GM21423 (cell line): ENCODE data around the gene RARRES2.
A peak's percentile ranks its signal among the peaks of the same experiment; 100 is the strongest.

Source experiments
- ATAC-seq: cut with Tn5 transposase; IDR thresholded peaks from one replicate; pipeline ENCODE4 v1.9.1; 2021; ENCODE audit warnings: mild to moderate bottlenecking, moderate library complexity; ENCODE audit not compliant: unreplicated experiment

The RARRES2 gene

GRCh38 chr7:150377196-150377595 lies 35.8 kb upstream of the RARRES2 start:
- ATAC-seq: no peak

GRCh38 chr7:150376560-150376959 lies 35.1 kb upstream of the RARRES2 start:
- ATAC-seq: no peak

- ATAC-seq: no peak
These were observed 34.5 kb upstream of the RARRES2 start for GRCh38 chr7:150375662-150376521.

- no peak for ATAC-seq
These were observed 33.0 kb upstream of the RARRES2 start for GRCh38 chr7:150374472-150374871.

GRCh38 chr7:150374026-150374425 lies 32.6 kb upstream of the RARRES2 start:
- no peak for ATAC-seq

- no peak for ATAC-seq
These were observed 31.8 kb upstream of the RARRES2 start for GRCh38 chr7:150373049-150373801.

- no peak for ATAC-seq
These were observed 31.0 kb upstream of the RARRES2 start for GRCh38 chr7:150372271-150373048.

- ATAC-seq: no peak
These were observed 30.5 kb upstream of the RARRES2 start for GRCh38 chr7:150371996-150372270.

- ATAC-seq: no peak
These were observed 29.9 kb upstream of the RARRES2 start for GRCh38 chr7:150371131-150371995.

GRCh38 chr7:150370612-150371071 lies 29.2 kb upstream of the RARRES2 start:
- ATAC-seq: no peak

- no peak for ATAC-seq
These were observed 28.5 kb upstream of the RARRES2 start for GRCh38 chr7:150369748-150370501.

GRCh38 chr7:150368884-150369747 lies 27.7 kb upstream of the RARRES2 start:
- ATAC-seq: peak; percentile 55

- peak; percentile 39 for ATAC-seq
These were observed 26.9 kb upstream of the RARRES2 start, which contains the start of gene REPIN1 for GRCh38 chr7:150368096-150368883. REPIN1 (plus strand) TSS chr7:150368822; CDS start chr7:150369712, 890 bp downstream.

GRCh38 chr7:150367677-150368095 lies 26.3 kb upstream of the RARRES2 start:
- no peak for ATAC-seq

GRCh38 chr7:150365673-150366398 lies 24.4 kb upstream of the RARRES2 start:
- ATAC-seq: no peak

GRCh38 chr7:150365194-150365593 lies 23.8 kb upstream of the RARRES2 start:
- ATAC-seq: no peak

GRCh38 chr7:150363872-150364271 lies 22.4 kb upstream of the RARRES2 start:
- ATAC-seq: peak; percentile 26
